ENCODE measurements around the gene ZNF385C. TPM values are rescaled to one million over a fixed set of nuclear protein-coding genes. Genes with fewer than 3 reads are reported as not detected.

Gene ZNF385C, protein sequence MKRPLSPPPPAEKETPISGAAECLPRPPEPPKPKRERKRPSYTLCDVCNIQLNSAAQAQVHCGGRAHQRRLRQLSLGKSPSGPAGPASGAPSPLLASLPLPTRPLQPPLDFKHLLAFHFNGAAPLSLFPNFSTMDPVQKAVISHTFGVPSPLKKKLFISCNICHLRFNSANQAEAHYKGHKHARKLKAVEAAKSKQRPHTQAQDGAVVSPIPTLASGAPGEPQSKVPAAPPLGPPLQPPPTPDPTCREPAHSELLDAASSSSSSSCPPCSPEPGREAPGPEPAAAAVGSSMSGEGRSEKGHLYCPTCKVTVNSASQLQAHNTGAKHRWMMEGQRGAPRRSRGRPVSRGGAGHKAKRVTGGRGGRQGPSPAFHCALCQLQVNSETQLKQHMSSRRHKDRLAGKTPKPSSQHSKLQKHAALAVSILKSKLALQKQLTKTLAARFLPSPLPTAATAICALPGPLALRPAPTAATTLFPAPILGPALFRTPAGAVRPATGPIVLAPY
- under 0.01 TPM in 1 of 2 replicates, not detected in the other for total RNA-seq

GRCh38 chr17:42097691-42098631 lies at the start of gene ZNF385C:
Gene ZNF385C, minus strand, starts transcription at chr17:42098473. Its CDS starts 35,417 bp downstream, at chr17:42063056.

GRCh38 chr17:42122371-42123303 lies 24.4 kb upstream of the ZNF385C start, which contains the start of gene HSPB9:
Gene HSPB9, plus strand, starts transcription at chr17:42122804. Its CDS starts 47 bp downstream, at chr17:42122851.

DNA sequence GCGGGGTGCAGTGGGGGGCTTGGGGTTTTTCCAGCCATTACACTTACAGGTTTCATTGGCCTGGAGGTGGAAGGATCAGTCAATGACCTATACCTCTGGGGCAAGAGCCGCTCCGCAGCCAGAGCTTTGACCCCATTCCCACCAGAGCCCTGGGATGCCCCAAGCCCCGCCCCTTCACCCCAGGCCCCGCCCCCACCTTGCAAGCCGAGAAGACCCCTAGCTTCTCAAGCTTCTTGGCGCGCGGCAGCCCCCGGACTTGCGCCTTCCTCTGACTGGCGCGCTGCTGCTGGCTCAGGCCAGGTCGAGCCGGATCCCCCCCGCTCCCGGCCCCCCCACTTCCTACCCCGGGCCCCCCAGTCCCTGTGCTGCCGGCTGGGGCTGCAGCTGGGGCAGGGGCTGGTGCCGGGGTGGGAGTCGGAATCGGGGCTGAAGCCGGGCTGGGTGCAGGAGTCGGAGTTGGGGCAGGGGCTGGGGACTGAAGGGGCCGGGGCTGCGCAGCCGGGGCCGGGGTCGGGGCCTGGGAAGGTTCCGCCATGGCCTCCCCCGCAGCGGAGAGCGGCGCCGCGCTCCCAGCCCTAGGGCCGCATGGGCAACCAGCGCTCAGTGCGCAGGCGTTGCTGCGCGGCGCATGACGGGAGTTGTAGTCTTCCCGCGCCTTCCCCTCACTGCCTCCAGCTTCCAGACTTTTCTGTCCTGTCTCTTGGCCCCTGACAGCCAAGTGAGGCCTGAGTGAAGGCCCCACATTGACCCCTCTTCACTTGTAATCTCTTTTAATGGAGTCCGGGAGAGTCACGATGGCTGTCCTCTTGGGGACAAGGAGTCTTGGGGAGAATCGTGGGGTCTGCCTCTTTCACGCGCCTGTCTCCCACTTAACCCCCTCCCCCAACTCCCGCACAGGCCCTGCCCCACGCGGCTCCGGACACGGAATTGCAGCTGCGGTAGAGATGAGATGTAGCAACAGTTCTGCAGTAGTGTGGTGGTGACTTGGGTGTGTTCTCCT lies 22.8 kb upstream of the ZNF385C start, which contains the start of gene KAT2A:
Gene KAT2A, minus strand, starts transcription at position 598 of the 1,000 bp plus-strand sequence. Its CDS starts 63 bp downstream, at position 535.

DNA sequence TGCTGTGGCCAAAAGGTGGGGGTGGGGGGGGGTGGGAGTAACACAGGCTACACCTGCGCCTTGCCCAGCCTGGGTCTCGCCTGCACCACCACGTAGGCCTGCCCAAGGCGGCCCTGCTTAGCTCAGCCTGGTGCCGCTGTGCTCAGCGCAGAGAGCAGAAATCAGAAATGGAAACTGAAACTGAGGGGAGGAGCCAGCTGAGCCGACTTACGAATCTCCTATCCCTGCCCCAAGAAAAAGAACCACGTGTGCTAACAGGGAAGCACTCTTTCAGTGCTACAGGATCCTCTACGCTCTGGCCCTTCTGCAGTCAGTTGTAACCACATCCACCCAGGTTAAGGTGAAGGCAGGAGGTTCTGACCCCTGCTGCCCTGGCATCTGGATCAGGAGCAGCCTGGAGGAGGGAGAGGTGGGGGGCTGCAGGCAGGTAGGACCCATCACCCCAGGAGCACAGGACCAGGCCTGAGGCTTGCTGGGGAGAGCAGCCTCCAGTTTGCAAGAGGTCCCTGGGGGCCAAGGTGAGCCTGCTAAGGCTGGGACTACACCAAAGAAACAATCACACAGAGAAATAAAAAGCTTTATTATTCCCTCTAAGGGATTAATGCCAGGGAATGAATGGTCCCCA lies 14.4 kb upstream of the ZNF385C start, which contains the start of gene DHX58:
Gene DHX58, minus strand, starts transcription at position 163 of the 625 bp plus-strand sequence. CDS start 822 bp downstream, outside the sequence.

DNA sequence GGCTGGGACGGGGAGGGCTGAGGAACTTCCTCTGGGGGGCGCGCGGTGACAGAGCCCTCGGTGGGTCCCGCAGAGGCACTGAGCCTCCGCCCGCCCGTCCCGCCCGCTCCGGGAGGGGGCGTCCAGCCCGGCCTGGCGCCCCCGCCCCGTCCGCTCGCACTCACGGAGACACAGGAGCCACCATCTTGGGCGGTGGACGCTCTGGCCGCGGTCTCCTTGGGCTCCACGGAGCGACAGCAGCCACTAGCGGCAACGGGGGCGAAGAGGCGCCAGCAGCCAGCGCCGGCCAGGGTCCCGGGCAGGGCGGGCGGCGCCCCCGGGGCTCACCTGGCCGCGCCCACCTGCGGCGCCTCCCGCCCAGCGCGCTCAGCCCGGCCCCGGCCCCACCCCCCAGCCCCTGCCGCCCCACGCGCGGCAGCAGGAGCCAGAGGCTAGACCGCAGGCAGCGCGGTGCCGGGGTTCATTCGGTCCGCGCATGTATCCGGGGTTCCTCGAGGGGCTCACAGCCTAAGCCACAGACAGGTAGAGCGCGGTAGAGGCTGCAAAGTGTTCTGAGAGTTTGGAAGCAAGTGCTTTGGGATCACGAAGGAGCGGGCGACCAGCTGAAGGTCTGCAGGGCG lies 47.8 kb downstream of the ZNF385C start, which contains the start of gene C17orf113:
Gene C17orf113, minus strand, starts transcription at position 209 of the 620 bp plus-strand sequence. CDS start 7,225 bp downstream, outside the sequence.

DNA sequence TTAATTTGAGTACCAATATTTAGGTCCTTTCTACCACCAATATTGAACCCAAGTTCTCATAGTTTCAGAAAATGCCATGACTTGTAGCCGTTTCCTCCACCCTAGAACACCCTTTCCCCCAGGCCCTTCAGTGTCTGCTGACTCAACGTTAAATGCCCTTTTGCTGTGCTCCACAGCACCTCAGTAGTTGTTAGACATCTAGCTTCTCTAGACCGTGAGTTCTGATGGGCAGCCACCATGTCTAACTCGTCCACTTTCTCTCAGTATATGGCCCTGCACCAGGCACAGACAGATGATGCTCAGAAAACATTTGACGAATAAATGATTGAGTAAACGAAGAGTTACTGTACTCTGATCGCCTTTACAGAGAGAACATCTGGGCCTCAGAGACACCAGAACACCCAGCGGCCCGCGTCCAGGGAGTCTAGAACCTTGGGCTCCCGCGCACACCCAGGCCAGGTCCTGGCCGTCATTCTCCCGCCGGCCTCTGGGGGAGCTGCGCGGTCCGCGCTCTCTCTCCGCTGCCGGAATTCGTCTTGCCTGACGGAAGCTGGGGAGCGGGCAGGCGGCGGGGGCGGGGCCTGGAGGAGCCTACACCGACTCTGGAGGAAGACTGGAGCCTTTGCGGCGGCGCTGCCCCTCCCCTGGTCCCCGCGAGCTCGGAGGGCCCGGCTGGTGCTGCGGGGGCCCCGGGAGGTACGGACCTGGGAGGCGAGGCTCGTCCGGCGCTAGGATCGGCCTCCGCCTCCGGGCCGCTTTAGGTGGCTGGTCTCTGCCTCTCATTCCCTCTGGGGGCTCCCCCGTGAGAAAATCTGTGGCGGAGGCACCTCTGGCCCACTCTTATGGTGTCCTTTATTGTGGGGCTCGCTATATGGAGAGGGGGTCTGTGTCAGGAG lies 78.5 kb downstream of the ZNF385C start, which contains the start of gene NKIRAS2:
Gene NKIRAS2, plus strand, starts transcription at position 582 of the 896 bp plus-strand sequence. CDS start 1,488 bp downstream, outside the sequence.

DNA sequence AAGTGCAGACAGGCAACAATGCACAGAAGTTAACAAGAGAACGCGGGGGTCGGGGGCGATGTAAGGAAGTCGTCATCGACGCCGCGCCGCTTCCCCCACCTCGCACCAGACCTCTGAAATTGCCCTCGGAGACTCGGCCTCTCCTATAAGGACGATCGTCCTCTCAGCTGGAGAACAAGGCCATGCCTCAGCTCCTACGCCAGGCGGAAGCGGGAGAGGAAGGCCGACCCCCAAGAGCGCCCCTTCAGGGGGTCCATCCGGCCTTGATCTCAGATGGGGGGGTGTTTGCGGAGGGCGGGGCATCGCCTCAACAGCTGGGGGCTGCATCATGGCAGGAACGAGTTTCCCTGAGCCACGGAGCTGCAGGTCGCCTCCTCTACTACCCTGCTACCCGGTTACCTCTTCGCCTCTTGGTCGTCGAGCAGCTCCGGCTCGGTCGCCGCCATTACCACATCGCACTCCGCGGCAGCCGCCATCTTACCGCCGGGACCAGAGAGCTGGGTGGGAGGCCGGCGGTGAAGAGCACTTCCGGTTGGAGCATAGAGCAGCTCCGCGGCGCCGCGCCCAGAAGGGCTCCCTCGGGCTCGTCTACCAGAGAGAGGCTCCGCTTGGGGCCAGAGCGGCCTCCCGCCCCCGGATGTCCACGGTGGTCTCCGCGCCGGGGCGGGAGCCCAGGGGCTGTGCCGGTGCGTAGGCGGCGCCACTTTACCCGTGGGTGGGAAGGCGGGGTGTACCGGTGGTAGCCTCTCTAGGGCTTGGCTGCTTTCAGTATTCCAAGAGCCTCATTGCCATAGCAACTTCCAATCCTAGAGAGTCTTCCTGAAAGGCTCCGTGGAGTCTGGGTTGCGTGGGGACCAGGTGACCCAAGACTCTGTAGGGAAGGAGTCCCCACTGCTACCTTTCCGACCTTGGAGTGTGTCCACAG lies 81.1 kb downstream of the ZNF385C start, which contains the start of gene DNAJC7:
Gene DNAJC7, minus strand, starts transcription at position 499 of the 925 bp plus-strand sequence. Its CDS starts 23 bp downstream, at position 476.

Other genes starting within 250 kb of the ZNF385C start
- gene KLHL11, start 233.1 kb downstream of the ZNF385C start, total RNA-seq, result 26.0 and 26.2 TPM in 2 replicates
- gene ACLY, start 179.5 kb downstream of the ZNF385C start, total RNA-seq, result 260 and 291 TPM in 2 replicates
- gene ODAD4, start 167.9 kb downstream of the ZNF385C start, total RNA-seq, result 0.74 and 1.1 TPM in 2 replicates
- gene CNP, start 131.7 kb downstream of the ZNF385C start, total RNA-seq, result 50.9 and 64.7 TPM in 2 replicates
- gene DNAJC7, start 81.0 kb downstream of the ZNF385C start, total RNA-seq, result 69.9 and 78.6 TPM in 2 replicates
- gene NKIRAS2, start 78.4 kb downstream of the ZNF385C start, total RNA-seq, result 19.2 and 23.9 TPM in 2 replicates
- gene C17orf113, start 47.9 kb downstream of the ZNF385C start, total RNA-seq, result 0.09 and 0.14 TPM in 2 replicates
- 9.8 and 10.5 TPM in 2 replicates for gene DHX58, start 14.2 kb upstream of the ZNF385C start, total RNA-seq
- 3.8 and 7.1 TPM in 2 replicates for gene KAT2A, start 22.9 kb upstream of the ZNF385C start, total RNA-seq
- not detected in 2 replicates for gene HSPB9, start 24.3 kb upstream of the ZNF385C start, total RNA-seq
- 53.9 and 58.8 TPM in 2 replicates for gene RAB5C, start 56.5 kb upstream of the ZNF385C start, total RNA-seq
- gene KCNH4, start 82.7 kb upstream of the ZNF385C start, total RNA-seq, result under 0.01 TPM in 1 of 2 replicates, not detected in the other
- not detected in 2 replicates for gene HCRT, start 87.0 kb upstream of the ZNF385C start, total RNA-seq
- gene GHDC, start 96.0 kb upstream of the ZNF385C start, total RNA-seq, result 11.5 and 14.1 TPM in 2 replicates
- gene STAT5B, start 177.9 kb upstream of the ZNF385C start, total RNA-seq, result 25.2 and 30.8 TPM in 2 replicates
- 20.2 and 26.6 TPM in 2 replicates for gene STAT5A, start 190.0 kb upstream of the ZNF385C start, total RNA-seq

Measured in smooth muscle cell of bladder (primary cell).